K562 (cell line): ENCODE results near the gene PSMB10. TPM values are rescaled to one million over a fixed set of nuclear protein-coding genes. Genes with fewer than 3 reads are reported as not detected.

ENCODE experiments used
- ATAC-seq: fragments of 200-7000 bp; cut with Tn5 transposase; 3 replicates; pipeline ENCODE4 v1.9.1; 2020; ENCODE audit warnings: moderate library complexity
- Bru-seq: library from RNA; stranded (reverse); fragments of 400-500 nt; gene quantifications from one replicate; lab custom pipeline; 2021; lab: Mats Ljungman, UMichigan
- BruChase-seq, 2 experiments: library from RNA; stranded (reverse); fragments of 400-500 nt; gene quantifications; one replicate each; lab custom pipeline; 2021; lab: Mats Ljungman, UMichigan
- BruUV-seq: library from RNA; stranded (reverse); fragments of 400-500 nt; replicated peaks from 2 replicates; lab custom pipeline; 2021; lab: Mats Ljungman, UMichigan
- CTCF ChIA-PET: fragments of 300-600 bp; formaldehyde crosslinking; extraction: SDS; loops from one replicate; lab custom pipeline; 2021; ENCODE audit warnings: low intra/inter-chr PET ratio; lab: Yijun Ruan, JAX
- POLR2A ChIA-PET: fragments of 300-600, 350-650 bp; sonication (Branson Sonifier 250); formaldehyde crosslinking; extraction: SDS; loops from one replicate; lab custom pipeline; 2021; ENCODE audit warnings: antibody characterized with exemption, inconsistent platforms; lab: Yijun Ruan, JAX
- DNase-seq, 4 experiments: peaks; one replicate each; pipeline versions ENCODE4 v3.0.0 to v3.0.0-alpha.2; 2011 to 2018; ENCODE audit warnings: low spot score in 3 of 4, mixed read lengths in 3 of 4; ENCODE audit errors: extremely low read depth in 1 of 4
- FAIRE-seq: peaks from 2 replicates; lab custom pipeline; 2011; peaks lifted over from hg19 to GRCh38; lab: Jason Lieb, UNC
- H2AFZ ChIP-seq: 2 replicates; pipeline ENCODE4 v1.6.0; 2011; ENCODE audit warnings: low read depth, low read length, control low read depth, inconsistent platforms
- H3K27ac ChIP-seq: fragments of 200-600 bp; 3 replicates; pipeline ENCODE4 v1.8.0; 2011; ENCODE audit warnings: low read depth, mild to moderate bottlenecking, control low read depth, inconsistent platforms, low read length, moderate library complexity, mixed read lengths; ENCODE audit errors: extremely low read depth
- H3K27me3 ChIP-seq, 2 experiments: fragments of 300-600 bp in 1 of 2; 2 replicates in 1 of 2; 3 replicates in 1 of 2; pipeline versions ENCODE4 v1.6.0 to v1.8.0; 2011; ENCODE audit warnings: inconsistent platforms in 2 of 2, low read length in 2 of 2, mild to moderate bottlenecking in 1 of 2, mixed read lengths in 1 of 2, moderate library complexity in 1 of 2; ENCODE audit not compliant: control insufficient read depth in 2 of 2, insufficient read depth in 2 of 2
- H3K36me3 ChIP-seq: fragments of 300-600 bp; 3 replicates; pipeline ENCODE4 v1.8.0; 2011; ENCODE audit warnings: mild to moderate bottlenecking, low read length, inconsistent platforms; ENCODE audit not compliant: control insufficient read depth, insufficient read depth
- H3K4me1 ChIP-seq, 2 experiments: fragments of 200-600 bp in 1 of 2; replicated peaks in 1 of 2; 2 replicates in 1 of 2; 3 replicates in 1 of 2; pipeline versions ENCODE4 v1.5.1 to v1.8.0; 2011; ENCODE audit warnings: inconsistent platforms in 2 of 2, low read length in 2 of 2, mild to moderate bottlenecking in 1 of 2, mixed read lengths in 1 of 2, moderate library complexity in 1 of 2; ENCODE audit not compliant: control insufficient read depth in 2 of 2, insufficient read depth in 2 of 2
- H3K4me2 ChIP-seq: 2 replicates; pipeline ENCODE4 v1.6.1; 2011; ENCODE audit warnings: low read length, control low read depth, inconsistent platforms, mixed read lengths; ENCODE audit not compliant: insufficient read depth
- H3K4me3 ChIP-seq: fragments of 200-600 bp; sonication (generic), shearing (Covaris generic); 2 replicates; pipeline ENCODE4 v1.5.1; 2016; ENCODE audit warnings: control low read depth, inconsistent platforms
- H3K79me2 ChIP-seq: fragments of 200-600 bp; 3 replicates; pipeline ENCODE4 v1.8.0; 2011; ENCODE audit warnings: low read length, inconsistent platforms; ENCODE audit not compliant: control insufficient read depth, insufficient read depth
- H3K9ac ChIP-seq, 2 experiments: 2 replicates each; pipeline versions ENCODE4 v1.6.0 to v1.6.1; 2011; ENCODE audit warnings: low read depth in 2 of 2, low read length in 2 of 2, control low read depth in 1 of 2, inconsistent platforms in 1 of 2, mild to moderate bottlenecking in 1 of 2, mixed read lengths in 1 of 2; ENCODE audit not compliant: insufficient read depth in 1 of 2
- H3K9me1 ChIP-seq: one replicate; pipeline ENCODE4 v1.6.0; 2011; ENCODE audit warnings: inconsistent platforms, mild to moderate bottlenecking, low read length, moderate library complexity; ENCODE audit not compliant: control insufficient read depth, insufficient read depth
- H3K9me3 ChIP-seq: replicated peaks from 2 replicates; pipeline ENCODE4 v1.5.1; 2011; ENCODE audit warnings: low read depth, low read length, inconsistent platforms; ENCODE audit not compliant: control insufficient read depth, insufficient read depth
- H4K20me1 ChIP-seq: replicated peaks from 2 replicates; pipeline ENCODE4 v1.6.1; 2011; ENCODE audit warnings: low read length, inconsistent platforms, mixed read lengths; ENCODE audit not compliant: control insufficient read depth, insufficient read depth
- BCL6 ChIP-seq: fragments of 250-450 bp; sonication (Bioruptor Pico); IDR thresholded peaks from 2 replicates; pipeline ENCODE4 v1.4.0; 2020
- CCNT2 ChIP-seq: IDR thresholded peaks from 2 replicates; pipeline ENCODE4 v1.6.1; 2011; ENCODE audit warnings: borderline replicate concordance, low read depth, mild to moderate bottlenecking, moderate library complexity, mixed read lengths, low read length; ENCODE audit not compliant: insufficient read length; ENCODE audit errors: extremely low read depth
- CTCFL ChIP-seq: IDR thresholded peaks from 2 replicates; pipeline ENCODE4 v1.6.1; 2011; ENCODE audit warnings: borderline replicate concordance, low read depth, mild to moderate bottlenecking, moderate library complexity, low read length; ENCODE audit not compliant: insufficient read depth, poor library complexity, severe bottlenecking
- ZFP30 ChIP-seq: fragments of 250-450 bp; sonication (Bioruptor Pico); IDR thresholded peaks from 2 replicates; pipeline ENCODE4 v1.8.0; 2022; ENCODE audit warnings: moderate library complexity, mild to moderate bottlenecking, inconsistent platforms, borderline replicate concordance
- ZNF143 ChIP-seq: sonication (generic); formaldehyde crosslinking; IDR thresholded peaks from 2 replicates; pipeline ENCODE4 v1.9.0; 2022; ENCODE audit warnings: mild to moderate bottlenecking, missing genetic modification reagents
- WGBS: fragments of 100-300 bp; shearing (Covaris generic); methylation state at CpG from one replicate; pipeline ENCODE4 v1.1.6; 2016; ENCODE audit warnings: low coverage, mixed read lengths; ENCODE audit not compliant: insufficient coverage; ENCODE audit errors: missing lambda C conversion rate; 5-methylcytosine and 5-hydroxymethylcytosine counted together
- in situ Hi-C: fragments of 300-500 bp; cut with MboI; formaldehyde crosslinking; loops from 4 replicates; pipeline ENCODE4 v1.15.0; 2018; ENCODE audit warnings: inconsistent platforms, mixed read lengths
- intact Hi-C: fragments of 100-400 bp; cut with micrococcal nuclease; formaldehyde crosslinking; loops from 2 replicates; pipeline ENCODE4 v1.14.2; 2022
- long read RNA-seq, 3 experiments: library from polyadenylated mRNA in 2 of 3; library from RNA in 1 of 3; unstranded in 2 of 3; stranded (forward) in 1 of 3; transcript quantifications; one replicate each; pipeline ENCODE4 v2.0.0, GENCODE V29; 2019 to 2022
- polyA minus RNA-seq, 3 experiments: library from RNA; depleted of rRNA, polyadenylated mRNA; stranded (reverse); fragments of >200 nt; gene quantifications; 2 replicates each; pipeline ENCODE4 v1.2.3, GENCODE V29; 2011
- polyA plus RNA-seq, 8 experiments: library from polyadenylated mRNA; depleted of rRNA in 4 of 8; stranded (reverse) in 5 of 8; unstranded in 3 of 8; fragments of >200 nt; fragmentation: Nextera tagmentation in 2 of 8; fragmentation: Illumina TruSeq in 1 of 8; extraction: Ambion mirVana in 2 of 8; extraction: Trizol in 1 of 8; gene quantifications; 2 replicates each; pipeline versions ENCODE4 v1.2.1 to v1.2.3, GENCODE V29; 2011 to 2014; ENCODE audit warnings: inconsistent platforms in 1 of 8, missing spikeins in 1 of 8
- total RNA-seq, 7 experiments: library from RNA; depleted of rRNA in 6 of 7; stranded (reverse); fragments of >200 nt in 6 of 7; fragmentation: Illumina TruSeq in 2 of 7; extraction: Trizol in 2 of 7; gene quantifications; 2 replicates each; pipeline versions ENCODE4 v1.2.1 to v1.2.3, GENCODE V29; 2011 to 2021; ENCODE audit warnings: low replicate concordance in 1 of 7
- TF ChIP-seq, protein P1 (sequence below): sonication (generic); formaldehyde crosslinking; IDR thresholded peaks from 2 replicates; pipeline ENCODE4 v1.8.1; 2023; ENCODE audit warnings: mild to moderate bottlenecking, missing genetic modification reagents
- TF ChIP-seq, protein P2 (sequence below): fragments of 250-450 bp; sonication (Bioruptor Pico); IDR thresholded peaks from 2 replicates; pipeline ENCODE4 v1.6.1; 2021; ENCODE audit warnings: mild to moderate bottlenecking

The PSMB10 gene
- total RNA-seq (2011; cell fraction: chromatin; rRNA removed; ENCODE audit: low replicate concordance): 1.6 and 9.1 TPM in 2 replicates
- total RNA-seq (2011; cell fraction: nucleolus; rRNA removed): 14.7 and 18.7 TPM in 2 replicates
- 7.4 and 9.6 TPM in 2 replicates for total RNA-seq (2011; cell fraction: nucleoplasm; rRNA removed)
- total RNA-seq (2014; rRNA removed) (101 and 105 TPM in 2 replicates), total RNA-seq (2014; rRNA removed; fragmentation: Illumina TruSeq; extraction: Trizol) (17.9 and 24.9 TPM in 2 replicates), total RNA-seq (2015; rRNA removed; fragmentation: Illumina TruSeq; extraction: Trizol) (53.1 and 53.4 TPM in 2 replicates), total RNA-seq (2021) (73.0 and 73.1 TPM in 2 replicates), polyA plus RNA-seq (2011; rRNA removed) (17.3 and 21.0 TPM in 2 replicates), polyA plus RNA-seq (2014; fragmentation: Illumina TruSeq; extraction: Trizol) (11.7 and 44.6 TPM in 2 replicates), polyA plus RNA-seq (2014; fragmentation: Nextera tagmentation; extraction: Ambion mirVana) (10 to 100 TPM; 33.5 to 51.0 TPM), polyA plus RNA-seq (2014; rRNA removed) (94.1 and 118 TPM in 2 replicates), polyA minus RNA-seq (2011; rRNA and poly(A)+ RNA removed) (2.5 and 3.3 TPM in 2 replicates), Bru-seq, nascent RNA (percentile 57 among the genes with signal in this experiment), BruChase-seq, experiment 1, labeled RNA remaining after a 2-hour chase (percentile 57 among the genes with signal in this experiment), BruChase-seq, experiment 2, labeled RNA remaining after a 6-hour chase (percentile 56 among the genes with signal in this experiment)
- polyA plus RNA-seq (2011; cell fraction: cytosol; rRNA removed): 46.1 and 143 TPM in 2 replicates
- polyA plus RNA-seq (2011; cell fraction: nucleus; rRNA removed): 17.2 and 24.0 TPM in 2 replicates
- 84.8 and 94.3 TPM in 2 replicates for polyA plus RNA-seq (2012)
- 20.3 and 25.1 TPM in 2 replicates for polyA minus RNA-seq (2011; cell fraction: cytosol; rRNA and poly(A)+ RNA removed)
- polyA minus RNA-seq (2011; cell fraction: nucleus; rRNA and poly(A)+ RNA removed): 13.1 and 14.0 TPM in 2 replicates
- long read RNA-seq, experiment 1, transcript PSMB10-203 (4 exons, 591 nt): major isoform, 50 of 80 reads
- long read RNA-seq, experiment 1, transcript PSMB10-201 (8 exons, 1,218 nt): minor isoform, 10 of 80 reads
- long read RNA-seq, experiment 1, partial matches to known transcripts: 18 of 80 reads
- long read RNA-seq, experiment 1, other reads (novel, unspliced or antisense): 2 of 80 reads
- long read RNA-seq, experiment 2, transcript PSMB10-201 (8 exons, 1,218 nt): minor isoform, 21 of 84 reads
- long read RNA-seq, experiment 2, transcript PSMB10-203 (4 exons, 591 nt): major isoform, 50 of 84 reads
- long read RNA-seq, experiment 2, partial matches to known transcripts: 10 of 84 reads
- long read RNA-seq, experiment 2, other reads (novel, unspliced or antisense): 3 of 84 reads
- long read RNA-seq, experiment 3, transcript PSMB10-201 (8 exons, 1,218 nt): minor isoform, 7 of 57 reads
- long read RNA-seq, experiment 3, transcript PSMB10-203 (4 exons, 591 nt): major isoform, 36 of 57 reads
- long read RNA-seq, experiment 3, partial matches to known transcripts: 12 of 57 reads
- long read RNA-seq, experiment 3, other reads (novel, unspliced or antisense): 2 of 57 reads

GRCh38 chr16:67936124-67936879, at the start of gene PSMB10:
Gene PSMB10, minus strand, starts transcription at chr16:67936850. Its CDS starts 101 bp downstream, at chr16:67936749.
- DNase-seq (peak; percentile 62 to 71 (median 68)), ATAC-seq (peak; percentile 15), FAIRE-seq (peak; percentile 23)
- TSS peak; percentile 90 for BruUV-seq
- Histone ChIP-seq H3K4me2 (peak within 1 kb of the TSS; percentile 99), H3K27me3 (no peaks in the 10 kb centered on the region), H3K36me3 (peaks cover 25% of the 10 kb centered on the region; the same call in 2 of the 3 replicates), H2AFZ (peak within 1 kb of the TSS; percentile 95), H3K27ac (peak within 1 kb of the TSS; percentile 89), H3K4me1 (peaks cover 20 to 64% of the 10 kb centered on the region in 2 experiments), H3K9ac (peak within 1 kb of the TSS; percentile 90 to 98), H4K20me1 (no peaks in the 10 kb centered on the region; the same call in 1 of the 2 replicates), H3K4me3 (peak within 1 kb of the TSS; percentile 85), H3K79me2 (peaks cover 42% of the 10 kb centered on the region), H3K9me3 (no peaks in the 10 kb centered on the region), H3K9me1 (no peaks in the 10 kb centered on the region)
- ChIA-PET POLR2A (interaction anchor here (0.6 to 1.7 kb wide), 27 partner anchors 7 to 363 kb away, joined by 3 to 8 read pairs (median 4); partner anchors contain the start of gene LCAT), CTCF (no interaction called here)
- WGBS: 0% methylated on average over 39 of the region's 54 CpGs
- in situ Hi-C loops: no loop called here
- intact Hi-C loops: loop anchor here (5.0 to 10.0 kb wide), 2 partner anchors 106 to 412 kb away; partner anchors contain the start of gene RIPOR1
- TF ChIP-seq, protein P1, sequence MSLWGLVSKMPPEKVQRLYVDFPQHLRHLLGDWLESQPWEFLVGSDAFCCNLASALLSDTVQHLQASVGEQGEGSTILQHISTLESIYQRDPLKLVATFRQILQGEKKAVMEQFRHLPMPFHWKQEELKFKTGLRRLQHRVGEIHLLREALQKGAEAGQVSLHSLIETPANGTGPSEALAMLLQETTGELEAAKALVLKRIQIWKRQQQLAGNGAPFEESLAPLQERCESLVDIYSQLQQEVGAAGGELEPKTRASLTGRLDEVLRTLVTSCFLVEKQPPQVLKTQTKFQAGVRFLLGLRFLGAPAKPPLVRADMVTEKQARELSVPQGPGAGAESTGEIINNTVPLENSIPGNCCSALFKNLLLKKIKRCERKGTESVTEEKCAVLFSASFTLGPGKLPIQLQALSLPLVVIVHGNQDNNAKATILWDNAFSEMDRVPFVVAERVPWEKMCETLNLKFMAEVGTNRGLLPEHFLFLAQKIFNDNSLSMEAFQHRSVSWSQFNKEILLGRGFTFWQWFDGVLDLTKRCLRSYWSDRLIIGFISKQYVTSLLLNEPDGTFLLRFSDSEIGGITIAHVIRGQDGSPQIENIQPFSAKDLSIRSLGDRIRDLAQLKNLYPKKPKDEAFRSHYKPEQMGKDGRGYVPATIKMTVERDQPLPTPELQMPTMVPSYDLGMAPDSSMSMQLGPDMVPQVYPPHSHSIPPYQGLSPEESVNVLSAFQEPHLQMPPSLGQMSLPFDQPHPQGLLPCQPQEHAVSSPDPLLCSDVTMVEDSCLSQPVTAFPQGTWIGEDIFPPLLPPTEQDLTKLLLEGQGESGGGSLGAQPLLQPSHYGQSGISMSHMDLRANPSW (CRISPR knock-in tag): no peak
- TF ChIP-seq BCL6 (CRISPR knock-in tag) (no peak), CTCFL (no peak), CCNT2 (no peak), ZNF143 (CRISPR knock-in tag) (no peak), ZFP30 (CRISPR knock-in tag) (no peak)
- TF ChIP-seq, protein P2, sequence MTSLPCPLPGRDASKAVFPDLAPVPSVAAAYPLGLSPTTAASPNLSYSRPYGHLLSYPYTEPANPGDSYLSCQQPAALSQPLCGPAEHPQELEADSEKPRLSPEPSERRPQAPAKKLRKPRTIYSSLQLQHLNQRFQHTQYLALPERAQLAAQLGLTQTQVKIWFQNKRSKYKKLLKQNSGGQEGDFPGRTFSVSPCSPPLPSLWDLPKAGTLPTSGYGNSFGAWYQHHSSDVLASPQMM: no peak
